Neutrophil (primary cell): ENCODE results near the gene ASPRV1.
"Not testable (repeated sequence)": the region's sequence is repeated elsewhere in the genome, so short reads cannot be mapped to it uniquely, and the experiment has no call there.

Experiments used
- H3K27ac ChIP-seq: fragments of 200-600 bp; sonication (generic); 2 replicates; pipeline ENCODE4 v1.5.1; 2016; ENCODE audit warnings: mild to moderate bottlenecking, moderate library complexity
- H3K27me3 ChIP-seq: fragments of 200-600 bp; sonication (generic); 2 replicates; pipeline ENCODE4 v1.6.0; 2016; ENCODE audit warnings: mild to moderate bottlenecking
- H3K36me3 ChIP-seq: fragments of 200-600 bp; sonication (generic); 2 replicates; pipeline ENCODE4 v1.5.1; 2017
- H3K4me1 ChIP-seq, 2 experiments: fragments of 200-600 bp in 1 of 2; sonication (generic) in 1 of 2; 1 replicate in 1 of 2; 2 replicates in 1 of 2; pipeline versions ENCODE4 v1.5.1 to v1.6.1; 2013 to 2016; ENCODE audit warnings: low read depth in 1 of 2, low read length in 1 of 2, mild to moderate bottlenecking in 1 of 2, moderate library complexity in 1 of 2; ENCODE audit not compliant: control insufficient read depth in 1 of 2, insufficient read depth in 1 of 2
- H3K4me3 ChIP-seq, 2 experiments: fragments of 200-600 bp in 1 of 2; sonication (generic) in 1 of 2; 1 replicate in 1 of 2; 2 replicates in 1 of 2; pipeline ENCODE4 v1.5.1; 2013 to 2016; ENCODE audit warnings: low read depth in 1 of 2, low read length in 1 of 2, mild to moderate bottlenecking in 1 of 2, moderate library complexity in 1 of 2
- H3K9me3 ChIP-seq: fragments of 200-600 bp; sonication (generic); 2 replicates; pipeline ENCODE4 v1.5.1; 2016
- CTCF ChIP-seq: fragments of 200-600 bp; sonication (generic); IDR thresholded peaks from 2 replicates; pipeline ENCODE4 v1.5.1; 2016; ENCODE audit warnings: antibody characterized with exemption

ASPRV1 gene

GRCh38 chr2:70006447-70006784, 45.0 kb upstream of the ASPRV1 start:
- Histone ChIP-seq H3K27ac (peak overlapping the region; percentile 87), H3K36me3 (peaks cover 28% of the 10 kb centered on the region), H3K9me3 (no peaks in the 10 kb centered on the region), H3K4me3 (no peak overlapping the region), H3K4me1 (peaks cover 82 to 88% of the 10 kb centered on the region in 2 experiments), H3K27me3 (no peaks in the 10 kb centered on the region)
- TF ChIP-seq CTCF = no peak

GRCh38 chr2:70005752-70006446, 44.5 kb upstream of the ASPRV1 start:
- H3K4me3 ChIP-seq = no peak overlapping the region
- peaks cover 23% of the 10 kb centered on the region for H3K36me3 ChIP-seq
- H3K4me1 ChIP-seq = peaks cover 80 to 85% of the 10 kb centered on the region in 2 experiments
- H3K9me3 ChIP-seq = no peaks in the 10 kb centered on the region
- TF ChIP-seq CTCF = no peak
- peak overlapping the region; percentile 87 for H3K27ac ChIP-seq
- H3K27me3 ChIP-seq = no peaks in the 10 kb centered on the region

- H3K36me3 ChIP-seq = peaks cover 17% of the 10 kb centered on the region
- H3K27ac ChIP-seq = peak overlapping the region; percentile 87
- TF ChIP-seq CTCF = no peak
- H3K27me3 ChIP-seq = no peaks in the 10 kb centered on the region
- no peaks in the 10 kb centered on the region for H3K9me3 ChIP-seq
- H3K4me1 ChIP-seq = peaks cover 73 to 78% of the 10 kb centered on the region in 2 experiments
- no peak overlapping the region for H3K4me3 ChIP-seq
These were observed 43.8 kb upstream of the ASPRV1 start for GRCh38 chr2:70005216-70005615.

- Histone ChIP-seq H3K36me3 (peaks cover 2% of the 10 kb centered on the region), H3K27me3 (no peaks in the 10 kb centered on the region), H3K4me1 (peaks cover 57 to 70% of the 10 kb centered on the region in 2 experiments), H3K4me3 (no peak overlapping the region), H3K27ac (peak overlapping the region; percentile 87), H3K9me3 (no peaks in the 10 kb centered on the region)
- no peak for TF ChIP-seq CTCF
These were observed 41.8 kb upstream of the ASPRV1 start for GRCh38 chr2:70003093-70003830.

- peak overlapping the region; percentile 87 for H3K27ac ChIP-seq
- H3K36me3 ChIP-seq = no peaks in the 10 kb centered on the region
- H3K9me3 ChIP-seq = no peaks in the 10 kb centered on the region
- H3K4me3 ChIP-seq = no peak overlapping the region
- peaks cover 62 to 76% of the 10 kb centered on the region in 2 experiments for H3K4me1 ChIP-seq
- no peak for TF ChIP-seq CTCF
- no peaks in the 10 kb centered on the region for H3K27me3 ChIP-seq
These were observed 40.9 kb upstream of the ASPRV1 start for GRCh38 chr2:70002241-70002899.

- Histone ChIP-seq H3K36me3 (peaks cover 11% of the 10 kb centered on the region), H3K4me1 (peaks cover 62 to 75% of the 10 kb centered on the region in 2 experiments), H3K27ac (peak overlapping the region; percentile 87)
- not testable (repeated sequence) for H3K9me3 ChIP-seq, H3K27me3 ChIP-seq, H3K4me3 ChIP-seq
These were observed 39.1 kb upstream of the ASPRV1 start for GRCh38 chr2:70000529-70000928.
